ENCODE measurements around the gene TMEM238. TPM values are rescaled to one million over a fixed set of nuclear protein-coding genes. Genes with fewer than 3 reads are reported as not detected.
A peak's percentile ranks its signal among the peaks of the same experiment; 100 is the strongest.

The TMEM238 gene
- total RNA-seq, 4 donors from 2014 or later = 6.3 to 37.1 (median 29.3) TPM

GRCh38 chr19:55390461-55390880 lies 6.4 kb upstream of the TMEM238 start:
- Histone ChIP-seq H3K4me1 (peaks cover 40% of the 10 kb centered on the region), H3K4me3 (no peak overlapping the region), H3K27me3 (no peaks in the 10 kb centered on the region), H3K27ac (no peak overlapping the region), H3K9me3 (no peaks in the 10 kb centered on the region), H3K36me3 (peaks cover 44% of the 10 kb centered on the region)
- no peak for DNase-seq (ENCODE audit: low spot score in 2 of 2)
- 71% methylated on average over 7 of the region's 7 CpGs for WGBS
- TF ChIP-seq POLR2AphosphoS5 (IDR thresholded peaks at IDR 0.05) = no peak
- no peak for TF ChIP-seq CTCF (IDR thresholded peaks at IDR 0.05)
- TF ChIP-seq EP300 (IDR thresholded peaks at IDR 0.05) = no peak
- TF ChIP-seq POLR2A (IDR thresholded peaks at IDR 0.05) = no peak

- H3K9me3 ChIP-seq = no peaks in the 10 kb centered on the region
- WGBS = 79% methylated on average over 18 of the region's 21 CpGs
- no peak overlapping the region for H3K27ac ChIP-seq
- H3K36me3 ChIP-seq = peaks cover 44% of the 10 kb centered on the region
- no peak overlapping the region for H3K4me3 ChIP-seq
- peaks cover 46% of the 10 kb centered on the region for H3K4me1 ChIP-seq
- no peaks in the 10 kb centered on the region for H3K27me3 ChIP-seq
- DNase-seq (ENCODE audit: low spot score in 2 of 2) = no peak
- TF ChIP-seq POLR2AphosphoS5 (IDR thresholded peaks at IDR 0.05) = no peak
- TF ChIP-seq EP300 (IDR thresholded peaks at IDR 0.05) = no peak
- no peak for TF ChIP-seq POLR2A (IDR thresholded peaks at IDR 0.05)
- no peak for TF ChIP-seq CTCF (IDR thresholded peaks at IDR 0.05)
Observed at GRCh38 chr19:55389386-55390317, 5.6 kb upstream of the TMEM238 start.

- Histone ChIP-seq H3K4me3 (peak overlapping the region; percentile 87), H3K9me3 (no peaks in the 10 kb centered on the region), H3K4me1 (peaks cover 58% of the 10 kb centered on the region), H3K27ac (no peak overlapping the region), H3K36me3 (peaks cover 44% of the 10 kb centered on the region), H3K27me3 (no peaks in the 10 kb centered on the region)
- no peak for DNase-seq (ENCODE audit: low spot score in 2 of 2)
- WGBS = 78% methylated on average over 7 of the region's 24 CpGs
- TF ChIP-seq POLR2A (IDR thresholded peaks at IDR 0.05) (no peak), EP300 (IDR thresholded peaks at IDR 0.05) (no peak), POLR2AphosphoS5 (IDR thresholded peaks at IDR 0.05) (no peak), CTCF (IDR thresholded peaks at IDR 0.05) (no peak)
Observed at GRCh38 chr19:55387736-55388497, 3.8 kb upstream of the TMEM238 start.

- peak overlapping the region; percentile 81 for H3K27ac ChIP-seq
- H3K9me3 ChIP-seq = no peaks in the 10 kb centered on the region
- peak overlapping the region; percentile 87 for H3K4me3 ChIP-seq
- no peak for DNase-seq (ENCODE audit: low spot score in 2 of 2)
- no peaks in the 10 kb centered on the region for H3K27me3 ChIP-seq
- 0% methylated on average over 12 of the region's 33 CpGs for WGBS
- H3K4me1 ChIP-seq = peaks cover 60% of the 10 kb centered on the region
- TF ChIP-seq POLR2A (IDR thresholded peaks at IDR 0.05) = no peak
- peaks cover 44% of the 10 kb centered on the region for H3K36me3 ChIP-seq
Observed at GRCh38 chr19:55386493-55386971, 2.4 kb upstream of the TMEM238 start.

- 0% methylated on average over 67 of the region's 68 CpGs for WGBS
- DNase-seq (ENCODE audit: low spot score in 2 of 2) = peak; percentile 99
- H3K4me3 ChIP-seq = peak within 1 kb of the TSS; percentile 87
- H3K27me3 ChIP-seq = no peaks in the 10 kb centered on the region
- peak within 1 kb of the TSS; percentile 81 for H3K27ac ChIP-seq
- H3K36me3 ChIP-seq = peaks cover 39% of the 10 kb centered on the region
- H3K9me3 ChIP-seq = no peaks in the 10 kb centered on the region
- TF ChIP-seq POLR2AphosphoS5 (IDR thresholded peaks at IDR 0.05) = peak; percentile 92 to 99 (median 99)
- TF ChIP-seq POLR2A (IDR thresholded peaks at IDR 0.05) = peak; percentile 95 to 99
- TF ChIP-seq EP300 (IDR thresholded peaks at IDR 0.05) = no peak
- peaks cover 57% of the 10 kb centered on the region for H3K4me1 ChIP-seq
Observed at GRCh38 chr19:55385724-55386492, 1.8 kb upstream of the TMEM238 start, which contains the start of gene RPL28. Gene RPL28, plus strand, starts transcription at chr19:55385932. Its CDS starts 426 bp downstream, at chr19:55386358.
